Colon (tissue), 2 donors: ENCODE data around the gene LONP2.

Experiments
- FAIRE-seq: peaks from 2 replicates; lab custom pipeline; 2012; peaks lifted over from hg19 to GRCh38; lab: Jason Lieb, UNC
- donor health status: control.
- donor health status: control.

Gene LONP2

GRCh38 chr16:48244080-48244862, at the start of gene LONP2:
TSS of gene LONP2 (plus strand) at chr16:48244300. CDS start at chr16:48244389, 89 bp downstream.
- no peak for FAIRE-seq

- no peak for FAIRE-seq
These were observed 49.1 kb upstream of the LONP2 start for GRCh38 chr16:48194828-48195556.

- no peak for FAIRE-seq
These were observed 46.8 kb upstream of the LONP2 start for GRCh38 chr16:48197294-48197693.

- no peak for FAIRE-seq
These were observed 42.4 kb upstream of the LONP2 start for GRCh38 chr16:48201515-48202201.

GRCh38 chr16:48203974-48204824, 39.9 kb upstream of the LONP2 start:
- FAIRE-seq: no peak

- FAIRE-seq: no peak
These were observed 39.3 kb upstream of the LONP2 start for GRCh38 chr16:48204825-48205151.

- no peak for FAIRE-seq
These were observed 37.4 kb upstream of the LONP2 start for GRCh38 chr16:48206594-48207242.

GRCh38 chr16:48210747-48211146, 33.4 kb upstream of the LONP2 start:
- FAIRE-seq: no peak

- no peak for FAIRE-seq
These were observed 32.1 kb upstream of the LONP2 start for GRCh38 chr16:48212033-48212432.

- FAIRE-seq: no peak
These were observed 28.4 kb upstream of the LONP2 start for GRCh38 chr16:48215738-48216137.

- FAIRE-seq: no peak
These were observed 26.4 kb upstream of the LONP2 start for GRCh38 chr16:48217708-48218107.

GRCh38 chr16:48218473-48218872, 25.6 kb upstream of the LONP2 start:
- FAIRE-seq: no peak

- FAIRE-seq: no peak
These were observed 23.2 kb upstream of the LONP2 start for GRCh38 chr16:48220891-48221290.

GRCh38 chr16:48223490-48223889, 20.6 kb upstream of the LONP2 start:
- no peak for FAIRE-seq

- FAIRE-seq: no peak
These were observed 18.6 kb upstream of the LONP2 start for GRCh38 chr16:48225456-48225855.

GRCh38 chr16:48231727-48232492, 12.2 kb upstream of the LONP2 start:
- FAIRE-seq: no peak

GRCh38 chr16:48232493-48233040, 11.5 kb upstream of the LONP2 start:
- no peak for FAIRE-seq

- no peak for FAIRE-seq
These were observed 9.5 kb upstream of the LONP2 start for GRCh38 chr16:48234630-48235029.

GRCh38 chr16:48235058-48235555, 9.0 kb upstream of the LONP2 start:
- FAIRE-seq: no peak

GRCh38 chr16:48235556-48236136, 8.5 kb upstream of the LONP2 start:
- no peak for FAIRE-seq
